ENCODE measurements around the gene UNC13A. TPM values are rescaled to one million over a fixed set of nuclear protein-coding genes. Genes with fewer than 3 reads are reported as not detected.

Gene UNC13A
- total and polyA plus RNA-seq, 2 donors (not counting 3 experiments of a cell fraction or from before 2014, with no cell fraction given) = 0.04 to 0.09 TPM

- peaks cover 6 to 41% of the 10 kb centered on the region in 2 experiments for H3K36me3 ChIP-seq (ENCODE audit: control insufficient read depth in 2 of 2, extremely low read depth in 1 of 2, insufficient read depth in 2 of 2, low read length in 2 of 2)
- peaks cover 11% of the 10 kb centered on the region for H3K79me2 ChIP-seq (ENCODE audit: control insufficient read depth, insufficient read depth, low read length)
These were observed 126.1 kb downstream of the UNC13A start for GRCh38 chr19:17562097-17562496.

GRCh38 chr19:17560205-17560595 lies 128.0 kb downstream of the UNC13A start:
- H3K9ac ChIP-seq (replicated peaks; ENCODE audit: extremely low read depth, insufficient read depth, low read length) = no peak overlapping the region
- dilution Hi-C loops (cut with MboI; ENCODE audit: extremely low pct_ligation_motif_present, low sequenced_read_pairs) (no loop called here), intact Hi-C loops (cut with micrococcal nuclease) (loop anchor here (2.0 kb wide), 1 partner anchor 49 kb away; the partner anchor contains the start of gene PGLS)
- no TSS peak for BruUV-seq (replicated peaks)
- peak overlapping the region; percentile 60 for H3K27ac ChIP-seq (ENCODE audit: insufficient read depth, low read depth, low read length)
- no peaks in the 10 kb centered on the region for H4K20me1 ChIP-seq (replicated peaks; ENCODE audit: control insufficient read depth, extremely low read depth, insufficient read depth, low read length)
- CTCF ChIA-PET = interaction anchor here (1.0 to 2.4 kb wide), 6 partner anchors 12 to 206 kb away, joined by 4 to 19 read pairs (median 6); no protein-coding TSS in a partner anchor
- peaks cover 26% of the 10 kb centered on the region for H3K79me2 ChIP-seq (ENCODE audit: control insufficient read depth, insufficient read depth, low read length)
- peaks cover 26% of the 10 kb centered on the region for H3K4me1 ChIP-seq (ENCODE audit: control insufficient read depth, extremely low read depth, insufficient read depth, low read length)
- peaks cover 6 to 33% of the 10 kb centered on the region in 2 experiments for H3K36me3 ChIP-seq (ENCODE audit: control insufficient read depth in 2 of 2, extremely low read depth in 1 of 2, insufficient read depth in 2 of 2, low read length in 2 of 2)
- DNase-seq (ENCODE audit: low read depth, low spot score) = peak; percentile 10
- no peaks in the 10 kb centered on the region for H3K9me1 ChIP-seq (replicated peaks; ENCODE audit: control insufficient read depth, extremely low read depth, insufficient read depth, low read length)
- no peaks in the 10 kb centered on the region for H3K27me3 ChIP-seq (ENCODE audit: control insufficient read depth in 2 of 2, insufficient read depth in 2 of 2, low read length in 2 of 2)
- TF ChIP-seq CTCF (IDR thresholded peaks at IDR 0.05; ENCODE audit: extremely low read depth in 1 of 2, insufficient read depth in 1 of 2, low read depth in 1 of 2, low read length in 2 of 2) (no peak), MAX (IDR thresholded peaks at IDR 0.05; ENCODE audit: insufficient read depth, insufficient read length) (no peak), EZH2 (IDR thresholded peaks at IDR 0.05; ENCODE audit: borderline replicate concordance, low read depth, low read length, severe bottlenecking) (no peak), MYC (IDR thresholded peaks at IDR 0.05; ENCODE audit: low read depth, low read length) (no peak), POLR2A (IDR thresholded peaks at IDR 0.05; ENCODE audit: low read depth, low read length) (no peak), GATA2 (IDR thresholded peaks at IDR 0.05; ENCODE audit: insufficient read depth, insufficient read length, low read depth, low read length) (no peak), POLR2AphosphoS5 (IDR thresholded peaks at IDR 0.05; ENCODE audit: insufficient read depth, low read depth, low read length) (no peak), FOS (IDR thresholded peaks at IDR 0.05; ENCODE audit: borderline replicate concordance, insufficient read depth, low read length) (no peak), JUN (IDR thresholded peaks at IDR 0.05; ENCODE audit: borderline replicate concordance, insufficient read depth, insufficient read length, low read depth) (no peak)
- H3K9me3 ChIP-seq (replicated peaks; ENCODE audit: control insufficient read depth, insufficient read depth, low read length) = no peaks in the 10 kb centered on the region
- peak; percentile 18 for FAIRE-seq
- H3K4me2 ChIP-seq (ENCODE audit: insufficient read depth, low read length) = no peak overlapping the region
- POLR2A ChIA-PET = no interaction called here
- H3K4me3 ChIP-seq (replicated peaks in 1 of 3; ENCODE audit: insufficient read depth in 1 of 3, low read depth in 1 of 3, low read length in 3 of 3) = no peak overlapping the region
- H2AFZ ChIP-seq (ENCODE audit: low read depth, low read length) = no peak overlapping the region

More at GRCh38 chr19:17562097-17562496, 126.1 kb downstream of the UNC13A start:
- POLR2A ChIA-PET = no interaction called here
- intact Hi-C loops (cut with micrococcal nuclease) = no loop called here
- Histone ChIP-seq H3K9me1 (replicated peaks; ENCODE audit: control insufficient read depth, extremely low read depth, insufficient read depth, low read length) (no peaks in the 10 kb centered on the region), H3K4me2 (ENCODE audit: insufficient read depth, low read length) (no peak overlapping the region), H3K27me3 (ENCODE audit: control insufficient read depth in 2 of 2, insufficient read depth in 2 of 2, low read length in 2 of 2) (no peaks in the 10 kb centered on the region), H3K4me3 (replicated peaks in 1 of 3; ENCODE audit: insufficient read depth in 1 of 3, low read depth in 1 of 3, low read length in 3 of 3) (no peak overlapping the region), H3K27ac (ENCODE audit: insufficient read depth, low read depth, low read length) (peak overlapping the region; percentile 43), H3K9ac (replicated peaks; ENCODE audit: extremely low read depth, insufficient read depth, low read length) (no peak overlapping the region), H3K9me3 (replicated peaks; ENCODE audit: control insufficient read depth, insufficient read depth, low read length) (no peaks in the 10 kb centered on the region), H4K20me1 (replicated peaks; ENCODE audit: control insufficient read depth, extremely low read depth, insufficient read depth, low read length) (no peaks in the 10 kb centered on the region), H3K4me1 (ENCODE audit: control insufficient read depth, extremely low read depth, insufficient read depth, low read length) (peaks cover 17% of the 10 kb centered on the region), H2AFZ (ENCODE audit: low read depth, low read length) (no peak overlapping the region)
- CTCF ChIA-PET = interaction anchor here (0.8 to 2.2 kb wide), 2 partner anchors 9 to 12 kb away, joined by 3 to 15 read pairs; no protein-coding TSS in a partner anchor
- dilution Hi-C loops (cut with MboI; ENCODE audit: extremely low pct_ligation_motif_present, low sequenced_read_pairs) = no loop called here
- FAIRE-seq (peak; percentile 40), DNase-seq (ENCODE audit: low read depth, low spot score) (no peak)
- TF ChIP-seq GATA2 (IDR thresholded peaks at IDR 0.05; ENCODE audit: insufficient read depth, insufficient read length, low read depth, low read length) = no peak
- no peak for TF ChIP-seq MAX (IDR thresholded peaks at IDR 0.05; ENCODE audit: insufficient read depth, insufficient read length)
- no peak for TF ChIP-seq JUN (IDR thresholded peaks at IDR 0.05; ENCODE audit: borderline replicate concordance, insufficient read depth, insufficient read length, low read depth)
- TF ChIP-seq MYC (IDR thresholded peaks at IDR 0.05; ENCODE audit: low read depth, low read length) = no peak
- no peak for TF ChIP-seq POLR2AphosphoS5 (IDR thresholded peaks at IDR 0.05; ENCODE audit: insufficient read depth, low read depth, low read length)
- no TSS peak for BruUV-seq (replicated peaks)

Measured in endothelial cell of umbilical vein (primary cell).